Spinal cord (tissue), 10 donors: ENCODE measurements around the gene FBXL19. TPM values are rescaled to one million over a fixed set of nuclear protein-coding genes. Genes with fewer than 3 reads are reported as not detected.

Experiments used
- DNase-seq, 6 donors: peaks; one replicate each; pipeline versions ENCODE4 v3.0.0 to v3.0.0-alpha.2; 2013 to 2015; ENCODE audit warnings: low spot score in 6 of 6, low read depth in 4 of 6
- H3K27ac ChIP-seq: one replicate; pipeline ENCODE4 v1.5.1; 2013; ENCODE audit warnings: low read depth, low read length, control low read depth
- H3K27me3 ChIP-seq: one replicate; pipeline ENCODE4 v1.6.1; 2013; ENCODE audit warnings: low read length; ENCODE audit not compliant: control insufficient read depth, insufficient read depth
- H3K36me3 ChIP-seq: one replicate; pipeline ENCODE4 v1.6.1; 2013; ENCODE audit warnings: low read length; ENCODE audit not compliant: control insufficient read depth, insufficient read depth
- H3K4me1 ChIP-seq: one replicate; pipeline ENCODE4 v1.6.1; 2013; ENCODE audit warnings: low read length; ENCODE audit not compliant: control insufficient read depth, insufficient read depth
- H3K4me3 ChIP-seq: one replicate; pipeline ENCODE4 v1.5.1; 2013; ENCODE audit warnings: low read depth, low read length, control low read depth
- H3K9me3 ChIP-seq: one replicate; pipeline ENCODE4 v1.6.1; 2013; ENCODE audit warnings: low read length; ENCODE audit not compliant: control insufficient read depth, insufficient read depth
- WGBS: methylation state at CpG from one replicate; pipeline ENCODE4 v1.1.5; 2013; ENCODE audit warnings: missing lambda C conversion rate; ENCODE audit not compliant: insufficient coverage; 5-methylcytosine and 5-hydroxymethylcytosine counted together
- polyA plus RNA-seq, 2 donors: library from polyadenylated mRNA; unstranded; fragments of 120-200 nt; gene quantifications; one replicate each; pipeline ENCODE4 v1.2.1, GENCODE V29; 2013; ENCODE audit not compliant: insufficient read length in 2 of 2
- total RNA-seq, 2 donors: library from RNA; depleted of rRNA in 1 of 2; stranded (reverse); fragments of 120-200 nt in 1 of 2; fragments of >200 nt in 1 of 2; gene quantifications; one replicate each; pipeline versions ENCODE4 v1.2.3 to v1.2.4, GENCODE V29; 2013 to 2014
- donor health status: healthy.

The FBXL19 gene
- total and polyA plus RNA-seq, 4 donors = 15.8 to 90.1 (median 55.2) TPM

DNA sequence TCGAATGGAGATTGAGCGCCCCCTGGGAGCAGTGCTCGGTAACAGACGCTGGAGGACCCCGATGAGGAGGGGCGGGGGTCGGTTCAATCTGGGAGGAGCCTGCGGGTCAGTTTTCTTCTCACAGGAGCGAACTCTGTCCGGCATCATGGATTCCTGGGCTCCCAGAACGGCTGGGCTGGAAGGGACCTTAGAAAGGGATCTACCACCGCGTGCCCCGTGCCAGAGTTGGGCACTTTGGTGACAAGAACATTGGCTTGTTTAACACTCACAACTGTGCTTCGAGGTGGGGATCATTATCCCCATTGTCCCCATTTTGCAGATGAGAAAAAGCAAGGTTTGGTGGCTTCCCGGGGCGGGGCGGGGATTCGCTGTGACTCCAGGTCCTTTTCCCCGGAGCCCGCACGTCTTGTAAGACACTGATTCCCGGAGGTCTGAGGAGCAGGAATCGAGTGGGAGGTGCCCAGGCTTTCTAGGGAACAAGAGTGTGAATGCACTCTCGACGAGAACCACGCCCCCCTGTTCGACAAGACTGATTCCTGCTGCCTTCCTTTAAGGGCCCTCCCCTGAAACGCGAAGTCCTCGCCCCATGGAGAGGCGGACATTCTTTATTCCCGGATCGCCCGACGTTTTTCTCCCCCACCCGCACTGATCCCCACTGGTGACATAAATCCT lies 1.5 kb upstream of the FBXL19 start:
- 0% methylated on average over 35 of the region's 37 CpGs for WGBS
- Histone ChIP-seq H3K36me3 (peaks cover 17% of the 10 kb centered on the region), H3K4me1 (peaks cover 35% of the 10 kb centered on the region), H3K9me3 (no peaks in the 10 kb centered on the region), H3K27ac (peak overlapping the region; percentile 98), H3K4me3 (peak overlapping the region; percentile 83), H3K27me3 (no peaks in the 10 kb centered on the region)
- peak; percentile 87 to 98 (median 92) for DNase-seq

GRCh38 chr16:30922420-30922959 lies 882 bp upstream of the FBXL19 start:
- H3K4me1 ChIP-seq = peaks cover 41% of the 10 kb centered on the region
- H3K36me3 ChIP-seq = peaks cover 23% of the 10 kb centered on the region

DNA sequence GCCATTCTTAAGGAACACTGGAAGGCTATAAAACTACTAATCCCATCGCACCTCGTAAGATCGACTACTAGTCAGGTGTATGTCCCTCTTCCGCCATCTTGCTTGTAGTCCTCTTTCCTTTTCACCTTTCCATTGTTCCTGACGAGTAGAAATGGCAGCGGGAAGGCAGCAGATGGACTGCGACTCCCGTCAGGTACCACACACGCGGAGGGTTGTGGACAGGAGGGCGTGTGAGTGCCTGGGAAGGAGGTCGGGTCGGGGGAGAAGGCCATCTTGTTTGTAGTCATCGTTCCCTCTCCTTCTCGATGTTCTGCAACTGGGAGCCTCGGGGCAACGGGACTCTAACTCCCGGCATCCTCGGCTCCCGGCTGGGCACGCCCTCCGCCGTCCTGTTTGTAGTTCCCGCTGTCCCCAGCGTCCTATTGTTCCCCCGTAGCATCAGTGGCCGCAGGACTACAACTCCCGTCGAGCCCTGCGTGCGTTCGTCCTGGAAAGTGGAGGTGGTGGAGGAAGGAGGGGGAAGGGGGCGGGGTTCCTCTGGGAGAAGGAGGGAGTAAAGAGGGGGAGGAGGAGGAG lies 324 bp upstream of the FBXL19 start:
- peak; percentile 99 to 100 (median 100) for DNase-seq
- H3K9me3 ChIP-seq = no peaks in the 10 kb centered on the region
- H3K36me3 ChIP-seq = peaks cover 29% of the 10 kb centered on the region
- peaks cover 45% of the 10 kb centered on the region for H3K4me1 ChIP-seq
- peak overlapping the region; percentile 83 for H3K4me3 ChIP-seq
- peak overlapping the region; percentile 99 for H3K27ac ChIP-seq
- no peaks in the 10 kb centered on the region for H3K27me3 ChIP-seq
- WGBS = 0% methylated on average over 27 of the region's 33 CpGs

More at GRCh38 chr16:30922420-30922959, 882 bp upstream of the FBXL19 start:
- Histone ChIP-seq H3K9me3 (no peaks in the 10 kb centered on the region), H3K27me3 (no peaks in the 10 kb centered on the region), H3K27ac (peak overlapping the region; percentile 99), H3K4me3 (peak overlapping the region; percentile 83)
- peak; percentile 99 to 100 (median 99) for DNase-seq
- WGBS = 0% methylated on average over 29 of the region's 42 CpGs

- peak in 1 of 6 donors; percentile 36 for DNase-seq
- peak overlapping the region; percentile 52 for H3K27ac ChIP-seq
- WGBS = under 1% methylated on average over 49 of the region's 53 CpGs
- H3K4me3 ChIP-seq = peak overlapping the region; percentile 83
- no peaks in the 10 kb centered on the region for H3K9me3 ChIP-seq
- peaks cover 45% of the 10 kb centered on the region for H3K4me1 ChIP-seq
- no peaks in the 10 kb centered on the region for H3K27me3 ChIP-seq
- H3K36me3 ChIP-seq = peaks cover 38% of the 10 kb centered on the region
Observed at GRCh38 chr16:30924076-30924912, 922 bp downstream of the FBXL19 start.

DNA sequence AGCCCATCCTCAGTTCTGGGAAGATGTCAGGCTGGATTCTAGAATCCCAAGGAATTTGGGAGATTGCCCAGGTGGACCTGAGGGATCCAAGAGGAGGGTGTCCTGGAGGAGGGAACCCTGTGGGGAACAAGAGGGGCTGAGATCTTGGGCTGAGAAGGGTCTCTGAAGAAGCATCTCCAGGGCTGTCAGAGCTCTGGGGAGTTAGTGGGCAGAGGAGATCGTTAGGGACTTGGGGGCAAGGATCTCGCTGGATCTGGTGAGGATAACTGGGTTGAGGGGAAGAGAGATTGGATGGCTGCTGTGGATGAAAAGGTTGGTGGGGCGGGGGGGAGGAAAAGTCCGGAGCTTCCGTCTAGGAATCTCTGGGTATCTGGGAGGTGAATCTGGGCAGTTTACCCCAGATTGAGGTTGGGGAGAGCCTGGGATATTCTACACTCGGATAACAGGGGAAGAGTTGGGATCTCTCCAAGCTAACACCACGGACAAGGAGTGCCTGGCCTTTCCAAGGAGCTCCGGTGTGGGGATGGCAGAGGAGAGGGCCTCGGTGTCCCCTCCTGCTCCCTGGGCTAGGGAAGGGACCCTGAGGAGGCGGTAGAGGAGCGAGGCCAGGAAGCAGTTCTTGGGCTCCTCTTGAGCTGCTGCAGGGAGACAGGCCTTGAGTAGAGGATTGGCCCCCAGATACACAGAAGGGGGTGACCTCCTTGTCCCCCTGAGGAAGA lies 1.7 kb downstream of the FBXL19 start:
- 71% methylated on average over 11 of the region's 11 CpGs for WGBS
- Histone ChIP-seq H3K27ac (peak overlapping the region; percentile 52), H3K36me3 (peaks cover 46% of the 10 kb centered on the region), H3K4me1 (peaks cover 45% of the 10 kb centered on the region), H3K9me3 (no peaks in the 10 kb centered on the region), H3K27me3 (no peaks in the 10 kb centered on the region), H3K4me3 (peak overlapping the region; percentile 42)
- DNase-seq = no peak

DNA sequence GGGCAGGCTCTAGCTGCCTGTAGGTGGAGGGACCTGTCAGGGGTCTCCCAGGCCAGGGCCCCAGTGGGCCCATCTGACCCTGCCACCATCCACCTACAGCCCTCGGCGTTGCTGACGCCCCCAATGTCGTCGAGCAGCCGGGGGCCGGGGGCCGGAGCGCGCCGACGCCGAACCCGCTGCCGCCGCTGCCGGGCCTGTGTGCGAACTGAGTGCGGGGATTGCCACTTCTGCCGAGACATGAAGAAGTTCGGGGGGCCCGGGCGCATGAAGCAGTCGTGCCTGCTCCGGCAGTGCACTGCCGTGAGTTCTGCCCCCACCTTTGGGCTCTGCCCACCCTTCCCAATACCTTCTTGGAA lies 2.2 kb downstream of the FBXL19 start:
- Histone ChIP-seq H3K9me3 (no peaks in the 10 kb centered on the region), H3K27ac (no peak overlapping the region), H3K4me3 (no peak overlapping the region), H3K27me3 (no peaks in the 10 kb centered on the region), H3K36me3 (peaks cover 51% of the 10 kb centered on the region), H3K4me1 (peaks cover 45% of the 10 kb centered on the region)
- 91% methylated on average over 26 of the region's 26 CpGs for WGBS
- DNase-seq = no peak

GRCh38 chr16:30925995-30926811 lies 2.8 kb downstream of the FBXL19 start:
- no peak overlapping the region for H3K4me3 ChIP-seq
- H3K9me3 ChIP-seq = no peaks in the 10 kb centered on the region
- no peak for DNase-seq
- H3K27me3 ChIP-seq = no peaks in the 10 kb centered on the region
- H3K27ac ChIP-seq = no peak overlapping the region
- WGBS = 76% methylated on average over 9 of the region's 10 CpGs
- peaks cover 41% of the 10 kb centered on the region for H3K4me1 ChIP-seq
- H3K36me3 ChIP-seq = peaks cover 57% of the 10 kb centered on the region

- H3K36me3 ChIP-seq = peaks cover 67% of the 10 kb centered on the region
- no peak for DNase-seq
- H3K4me3 ChIP-seq = no peak overlapping the region
- no peaks in the 10 kb centered on the region for H3K27me3 ChIP-seq
- H3K9me3 ChIP-seq = no peaks in the 10 kb centered on the region
- H3K4me1 ChIP-seq = peaks cover 31% of the 10 kb centered on the region
- WGBS = 97% methylated on average over 9 of the region's 22 CpGs
- no peak overlapping the region for H3K27ac ChIP-seq
Observed at GRCh38 chr16:30926937-30927788, 3.8 kb downstream of the FBXL19 start.
